ENCODE data around the gene PNO1. TPM values are rescaled to one million over a fixed set of nuclear protein-coding genes. Genes with fewer than 3 reads are reported as not detected.

Gene PNO1
- total RNA-seq, 2 experiments from 2014 or later: 37.8 to 42.4 TPM

- peak overlapping the region; percentile 25 for H3K27ac Mint-ChIP-seq
- peaks cover 2% of the 10 kb centered on the region for H3K36me3 Mint-ChIP-seq
- H3K9me3 Mint-ChIP-seq: no peaks in the 10 kb centered on the region
- peaks cover 50% of the 10 kb centered on the region for H3K4me1 Mint-ChIP-seq
- H3K27me3 Mint-ChIP-seq: no peaks in the 10 kb centered on the region
- H3K4me3 Mint-ChIP-seq: no peak overlapping the region
- DNase-seq: peak; percentile 14
Measured at GRCh38 chr2:68196120-68196716, 38.5 kb downstream of the PNO1 start.

- DNase-seq: no peak
- Mint-ChIP-seq H3K27ac (peak overlapping the region; percentile 54), H3K4me1 (peaks cover 53% of the 10 kb centered on the region), H3K36me3 (peaks cover 17% of the 10 kb centered on the region), H3K4me3 (no peak overlapping the region), H3K27me3 (no peaks in the 10 kb centered on the region), H3K9me3 (no peaks in the 10 kb centered on the region)
Measured at GRCh38 chr2:68200157-68200787, 42.6 kb downstream of the PNO1 start.

GRCh38 chr2:68203587-68203986 lies 45.9 kb downstream of the PNO1 start:
- Mint-ChIP-seq H3K27me3 (no peaks in the 10 kb centered on the region), H3K4me3 (peak overlapping the region; percentile 47), H3K27ac (peak overlapping the region; percentile 88), H3K36me3 (peaks cover 29% of the 10 kb centered on the region), H3K4me1 (peaks cover 61% of the 10 kb centered on the region), H3K9me3 (no peaks in the 10 kb centered on the region)
- no peak for DNase-seq

- DNase-seq: no peak
- peak overlapping the region; percentile 11 for H3K27ac Mint-ChIP-seq
- H3K27me3 Mint-ChIP-seq: no peaks in the 10 kb centered on the region
- no peak overlapping the region for H3K4me3 Mint-ChIP-seq
- H3K4me1 Mint-ChIP-seq: peaks cover 54% of the 10 kb centered on the region
- H3K36me3 Mint-ChIP-seq: peaks cover 36% of the 10 kb centered on the region
- no peaks in the 10 kb centered on the region for H3K9me3 Mint-ChIP-seq
Measured at GRCh38 chr2:68206793-68207192, 49.1 kb downstream of the PNO1 start.

- no peaks in the 10 kb centered on the region for H3K27me3 Mint-ChIP-seq
- H3K4me3 Mint-ChIP-seq: no peak overlapping the region
- H3K4me1 Mint-ChIP-seq: peaks cover 55% of the 10 kb centered on the region
- peaks cover 30% of the 10 kb centered on the region for H3K36me3 Mint-ChIP-seq
- H3K27ac Mint-ChIP-seq: peak overlapping the region; percentile 9
- DNase-seq: no peak
- no peaks in the 10 kb centered on the region for H3K9me3 Mint-ChIP-seq
Measured at GRCh38 chr2:68214381-68214780, 56.7 kb downstream of the PNO1 start.

GRCh38 chr2:68216454-68217310 lies 59.0 kb downstream of the PNO1 start:
- peaks cover 32% of the 10 kb centered on the region for H3K36me3 Mint-ChIP-seq
- H3K4me1 Mint-ChIP-seq: peaks cover 62% of the 10 kb centered on the region
- H3K9me3 Mint-ChIP-seq: no peaks in the 10 kb centered on the region
- H3K27ac Mint-ChIP-seq: no peak overlapping the region
- no peaks in the 10 kb centered on the region for H3K27me3 Mint-ChIP-seq
- DNase-seq: no peak
- H3K4me3 Mint-ChIP-seq: no peak overlapping the region

GRCh38 chr2:68217729-68218128 lies 60.0 kb downstream of the PNO1 start:
- Mint-ChIP-seq H3K4me1 (peaks cover 65% of the 10 kb centered on the region), H3K9me3 (no peaks in the 10 kb centered on the region), H3K27ac (no peak overlapping the region), H3K36me3 (peaks cover 32% of the 10 kb centered on the region), H3K4me3 (no peak overlapping the region), H3K27me3 (no peaks in the 10 kb centered on the region)
- no peak for DNase-seq

GRCh38 chr2:68218343-68218901 lies 60.7 kb downstream of the PNO1 start:
- H3K27me3 Mint-ChIP-seq: no peaks in the 10 kb centered on the region

GRCh38 chr2:68222287-68222686 lies 64.6 kb downstream of the PNO1 start:
- Mint-ChIP-seq H3K36me3 (peaks cover 32% of the 10 kb centered on the region), H3K27ac (no peak overlapping the region), H3K9me3 (no peaks in the 10 kb centered on the region), H3K4me1 (peaks cover 84% of the 10 kb centered on the region), H3K27me3 (no peaks in the 10 kb centered on the region), H3K4me3 (no peak overlapping the region)
- no peak for DNase-seq

More at GRCh38 chr2:68218343-68218901, 60.7 kb downstream of the PNO1 start:
- DNase-seq: no peak
- Mint-ChIP-seq H3K36me3 (peaks cover 31% of the 10 kb centered on the region), H3K4me1 (peaks cover 64% of the 10 kb centered on the region), H3K4me3 (no peak overlapping the region), H3K27ac (no peak overlapping the region), H3K9me3 (no peaks in the 10 kb centered on the region)

- H3K36me3 Mint-ChIP-seq: peaks cover 32% of the 10 kb centered on the region
- no peak for DNase-seq
- no peak overlapping the region for H3K27ac Mint-ChIP-seq
- H3K4me1 Mint-ChIP-seq: peaks cover 84% of the 10 kb centered on the region
- H3K4me3 Mint-ChIP-seq: no peak overlapping the region
- H3K9me3 Mint-ChIP-seq: no peaks in the 10 kb centered on the region
- no peaks in the 10 kb centered on the region for H3K27me3 Mint-ChIP-seq
Measured at GRCh38 chr2:68223419-68223818, 65.7 kb downstream of the PNO1 start.

GRCh38 chr2:68225119-68225632 lies 67.5 kb downstream of the PNO1 start:
- H3K36me3 Mint-ChIP-seq: peaks cover 31% of the 10 kb centered on the region
- H3K27ac Mint-ChIP-seq: peak overlapping the region; percentile 65
- peak overlapping the region; percentile 2 for H3K4me3 Mint-ChIP-seq
- H3K9me3 Mint-ChIP-seq: no peaks in the 10 kb centered on the region
- peaks cover 81% of the 10 kb centered on the region for H3K4me1 Mint-ChIP-seq
- DNase-seq: no peak
- H3K27me3 Mint-ChIP-seq: no peaks in the 10 kb centered on the region

Other genes starting within 250 kb of the PNO1 start
- gene C1D, start 94.9 kb upstream of the PNO1 start, total RNA-seq: 10 to 100 TPM; 34.1 to 39.6 TPM
- 10 to 100 TPM; 80.8 to 93.2 TPM for gene PPP3R1, start 94.6 kb downstream of the PNO1 start, total RNA-seq
- not detected for gene CNRIP1, start 162.1 kb downstream of the PNO1 start, total RNA-seq
- gene PLEK, start 207.4 kb downstream of the PNO1 start, total RNA-seq: 1 to 10 TPM; 2.2 to 2.3 TPM

Measured in activated naive CD8-positive, alpha-beta T cell treated with anti-CD3 and anti-CD28 coated beads for 36 hours (primary cell).